ENCODE measurements around the gene MAS1L. TPM values are rescaled to one million over a fixed set of nuclear protein-coding genes. Genes with fewer than 3 reads are reported as not detected.

MAS1L gene
- total RNA-seq, 1 experiment from 2014 or later, result not detected

GRCh38 chr6:29442719-29443118, 45.0 kb downstream of the MAS1L start:
- Histone ChIP-seq H3K9me2 (ENCODE audit: insufficient read depth) (no peaks in the 10 kb centered on the region), H3K79me2 (ENCODE audit: insufficient read depth, low read length) (no peaks in the 10 kb centered on the region), H3K27ac (ENCODE audit: low read depth, low read length) (no peak overlapping the region), H3K27me3 (ENCODE audit: insufficient read depth, low read length) (0 out of 2 replicates have a peak, but pooled peaks cover 5% of the 10 kb centered on the region), H3K36me3 (ENCODE audit: control insufficient read depth in 1 of 2, insufficient read depth in 2 of 2, low read length in 2 of 2) (no peaks in the 10 kb centered on the region), H3K9ac (ENCODE audit: low read length) (no peak overlapping the region), H4K20me1 (ENCODE audit: insufficient read depth) (no peaks in the 10 kb centered on the region), H3K9me3 (ENCODE audit: control insufficient read depth in 1 of 2, insufficient read depth in 1 of 2, low read depth in 1 of 2, low read length in 2 of 2) (no peaks in the 10 kb centered on the region), H3K4me3 (replicated peaks in 1 of 2; ENCODE audit: low read depth in 1 of 2, low read length in 2 of 2) (no peak overlapping the region), H3K4me1 (ENCODE audit: control insufficient read depth in 1 of 2, insufficient read depth in 2 of 2, low read length in 2 of 2) (no peaks in the 10 kb centered on the region), H3K4me2 (ENCODE audit: low read length) (no peak overlapping the region), H2AFZ (ENCODE audit: low read depth, low read length, poor library complexity, severe bottlenecking) (no peak overlapping the region)
- ATAC-seq, result no peak
- ChIA-PET RAD21 (ENCODE audit: low non-redundant PET in 1 of 2, low total read pairs in 2 of 2, uncharacterized antibody in 2 of 2, unreplicated experiment in 2 of 2) (no interaction called here), CTCF (no interaction called here), POLR2A (no interaction called here)
- DNase-seq (ENCODE audit: low read depth, low spot score), result no peak
- intact Hi-C loops (cut with micrococcal nuclease), result no loop called here
- no TSS peak for BruUV-seq (replicated peaks)
- TF ChIP-seq, protein P1, sequence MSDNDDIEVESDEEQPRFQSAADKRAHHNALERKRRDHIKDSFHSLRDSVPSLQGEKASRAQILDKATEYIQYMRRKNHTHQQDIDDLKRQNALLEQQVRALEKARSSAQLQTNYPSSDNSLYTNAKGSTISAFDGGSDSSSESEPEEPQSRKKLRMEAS (IDR thresholded peaks at IDR 0.05), result no peak
- TF ChIP-seq EGR1 (IDR thresholded peaks at IDR 0.05; ENCODE audit: low read depth), result no peak
- TF ChIP-seq POLR2A (IDR thresholded peaks at IDR 0.05; ENCODE audit: borderline replicate concordance, extremely low read depth, insufficient read depth, insufficient read length), result no peak
- no peak for TF ChIP-seq EZH2 (IDR thresholded peaks at IDR 0.05)
- no peak for TF ChIP-seq YY1 (IDR thresholded peaks at IDR 0.05; ENCODE audit: extremely low read depth, insufficient replicate concordance, low read depth, low read length)
- TF ChIP-seq ELF1 (IDR thresholded peaks at IDR 0.05; ENCODE audit: borderline replicate concordance, low read depth), result no peak
- TF ChIP-seq, protein P2, sequence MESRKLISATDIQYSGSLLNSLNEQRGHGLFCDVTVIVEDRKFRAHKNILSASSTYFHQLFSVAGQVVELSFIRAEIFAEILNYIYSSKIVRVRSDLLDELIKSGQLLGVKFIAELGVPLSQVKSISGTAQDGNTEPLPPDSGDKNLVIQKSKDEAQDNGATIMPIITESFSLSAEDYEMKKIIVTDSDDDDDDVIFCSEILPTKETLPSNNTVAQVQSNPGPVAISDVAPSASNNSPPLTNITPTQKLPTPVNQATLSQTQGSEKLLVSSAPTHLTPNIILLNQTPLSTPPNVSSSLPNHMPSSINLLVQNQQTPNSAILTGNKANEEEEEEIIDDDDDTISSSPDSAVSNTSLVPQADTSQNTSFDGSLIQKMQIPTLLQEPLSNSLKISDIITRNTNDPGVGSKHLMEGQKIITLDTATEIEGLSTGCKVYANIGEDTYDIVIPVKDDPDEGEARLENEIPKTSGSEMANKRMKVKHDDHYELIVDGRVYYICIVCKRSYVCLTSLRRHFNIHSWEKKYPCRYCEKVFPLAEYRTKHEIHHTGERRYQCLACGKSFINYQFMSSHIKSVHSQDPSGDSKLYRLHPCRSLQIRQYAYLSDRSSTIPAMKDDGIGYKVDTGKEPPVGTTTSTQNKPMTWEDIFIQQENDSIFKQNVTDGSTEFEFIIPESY (IDR thresholded peaks at IDR 0.05; ENCODE audit: extremely low read depth, insufficient replicate concordance, low read length), result no peak
- TF ChIP-seq SP1 (IDR thresholded peaks at IDR 0.05; ENCODE audit: low read depth), result no peak
- TF ChIP-seq SRF (IDR thresholded peaks at IDR 0.05; ENCODE audit: low read depth), result no peak
- no peak for TF ChIP-seq POLR2AphosphoS5 (IDR thresholded peaks at IDR 0.05; ENCODE audit: low read depth, low read length)
- TF ChIP-seq ATF3 (IDR thresholded peaks at IDR 0.05), result no peak
- TF ChIP-seq CTCF (IDR thresholded peaks at IDR 0.05 in 2 of 3, conservative IDR thresholded peaks at IDR 0.05 in 1 of 3; ENCODE audit: borderline replicate concordance in 1 of 3, insufficient read depth in 1 of 3, low read depth in 2 of 3, low read length in 2 of 3), result no peak
- TF ChIP-seq JUND (IDR thresholded peaks at IDR 0.05), result no peak
- no peak for TF ChIP-seq RAD21 (IDR thresholded peaks at IDR 0.05; ENCODE audit: low read depth)
- TF ChIP-seq TCF7L2 (IDR thresholded peaks at IDR 0.05; ENCODE audit: borderline replicate concordance, extremely low read depth, insufficient read depth, insufficient read length), result no peak
- no peak for TF ChIP-seq EZH2phosphoT487 (IDR thresholded peaks at IDR 0.05; ENCODE audit: borderline replicate concordance)
- no peak for TF ChIP-seq ZFX (IDR thresholded peaks at IDR 0.05)
- TF ChIP-seq CBX3 (IDR thresholded peaks at IDR 0.05; ENCODE audit: low read depth), result no peak
- TF ChIP-seq CEBPB (IDR thresholded peaks at IDR 0.05; ENCODE audit: low read depth), result no peak

Measured in HCT116 (cell line).